Inflammatory macrophage treated with lipopolysaccharide for 1 hour (primary cell): ENCODE data around the gene OBI1.

Experiments used
- DNase-seq, 2 donors: peaks; one replicate each; pipeline ENCODE4 v3.0.0-alpha.2; 2020 to 2022

OBI1 gene

GRCh38 chr13:78572459-78572858, 86.5 kb downstream of the OBI1 start:
- DNase-seq: no peak

- no peak for DNase-seq
Measured at GRCh38 chr13:78569029-78569428, 89.9 kb downstream of the OBI1 start.

GRCh38 chr13:78566631-78567030, 92.3 kb downstream of the OBI1 start:
- no peak for DNase-seq
